IPS DF 6.9 (cell line): ENCODE results near the gene PUM1.

Experiments used
- DNase-seq: peaks from one replicate; pipeline ENCODE4 v3.0.0-alpha.2; 2013; ENCODE audit warnings: low read depth, low spot score
- H3K27ac ChIP-seq: one replicate; pipeline ENCODE4 v1.5.1; 2013; ENCODE audit warnings: low read length, control low read depth
- H3K27me3 ChIP-seq: 2 replicates; pipeline ENCODE4 v1.6.1; 2013; ENCODE audit warnings: mild to moderate bottlenecking, low read length; ENCODE audit not compliant: control insufficient read depth, insufficient read depth
- H3K36me3 ChIP-seq: 2 replicates; pipeline ENCODE4 v1.6.1; 2013; ENCODE audit warnings: low read length; ENCODE audit not compliant: control insufficient read depth, insufficient read depth
- H3K4me1 ChIP-seq: 2 replicates; pipeline ENCODE4 v1.6.1; 2013; ENCODE audit warnings: low read length; ENCODE audit not compliant: control insufficient read depth, insufficient read depth
- H3K4me3 ChIP-seq: 2 replicates; pipeline ENCODE4 v1.5.1; 2013; ENCODE audit warnings: mild to moderate bottlenecking, low read length
- H3K9me3 ChIP-seq: 2 replicates; pipeline ENCODE4 v1.6.1; 2013; ENCODE audit warnings: low read length, inconsistent platforms; ENCODE audit not compliant: control insufficient read depth, insufficient read depth
- WGBS: extraction: QIAGEN DNeasy Blood & Tissue Kit; methylation state at CpG from one replicate; pipeline ENCODE4 v1.1.7; 2013; ENCODE audit warnings: mixed read lengths, missing lambda C conversion rate; ENCODE audit not compliant: insufficient read length, insufficient coverage; 5-methylcytosine and 5-hydroxymethylcytosine counted together

Gene PUM1

GRCh38 chr1:30907481-30908315 lies 157.8 kb downstream of the PUM1 start:
- no peak overlapping the region for H3K27ac ChIP-seq
- H3K9me3 ChIP-seq, result no peaks in the 10 kb centered on the region
- DNase-seq, result no peak
- peaks cover 10% of the 10 kb centered on the region for H3K4me1 ChIP-seq
- H3K36me3 ChIP-seq, result no peaks in the 10 kb centered on the region
- peak overlapping the region; percentile 25; the same call in 1 of the 2 replicates for H3K4me3 ChIP-seq
- peaks cover 1% of the 10 kb centered on the region; the same call in 1 of the 2 replicates for H3K27me3 ChIP-seq
- WGBS, result no CpG with 5 or more reads among the region's 47 CpGs

- DNase-seq, result no peak
- Histone ChIP-seq H3K4me3 (no peak overlapping the region), H3K27me3 (peaks cover 1% of the 10 kb centered on the region; the same call in 1 of the 2 replicates), H3K4me1 (peaks cover 14% of the 10 kb centered on the region), H3K27ac (no peak overlapping the region), H3K9me3 (no peaks in the 10 kb centered on the region), H3K36me3 (no peaks in the 10 kb centered on the region)
- WGBS, result no CpG with 5 or more reads among the region's 9 CpGs
These were observed 158.7 kb downstream of the PUM1 start for GRCh38 chr1:30906631-30907441.

- DNase-seq, result no peak
- no CpG with 5 or more reads among the region's 9 CpGs for WGBS
- Histone ChIP-seq H3K27ac (no peak overlapping the region), H3K27me3 (peaks cover 1% of the 10 kb centered on the region; the same call in 1 of the 2 replicates), H3K4me1 (peaks cover 14% of the 10 kb centered on the region), H3K4me3 (no peak overlapping the region), H3K9me3 (no peaks in the 10 kb centered on the region), H3K36me3 (no peaks in the 10 kb centered on the region)
These were observed 159.4 kb downstream of the PUM1 start for GRCh38 chr1:30905916-30906620.

GRCh38 chr1:30905403-30905802 lies 160.1 kb downstream of the PUM1 start:
- Histone ChIP-seq H3K4me3 (no peak overlapping the region), H3K27ac (no peak overlapping the region), H3K36me3 (no peaks in the 10 kb centered on the region), H3K4me1 (peaks cover 15% of the 10 kb centered on the region), H3K27me3 (peaks cover 1% of the 10 kb centered on the region; the same call in 1 of the 2 replicates), H3K9me3 (no peaks in the 10 kb centered on the region)
- no peak for DNase-seq
- no CpG with 5 or more reads among the region's 1 CpG for WGBS

GRCh38 chr1:30904962-30905335 lies 160.6 kb downstream of the PUM1 start:
- WGBS, result no CpG with 5 or more reads among the region's 1 CpG
- DNase-seq, result no peak
- H3K27me3 ChIP-seq, result peaks cover 1% of the 10 kb centered on the region; the same call in 1 of the 2 replicates
- peaks cover 15% of the 10 kb centered on the region for H3K4me1 ChIP-seq
- no peaks in the 10 kb centered on the region for H3K9me3 ChIP-seq
- H3K27ac ChIP-seq, result no peak overlapping the region
- H3K4me3 ChIP-seq, result no peak overlapping the region
- no peaks in the 10 kb centered on the region for H3K36me3 ChIP-seq

- no peak overlapping the region for H3K27ac ChIP-seq
- WGBS, result no CpG with 5 or more reads among the region's 11 CpGs
- H3K4me3 ChIP-seq, result no peak overlapping the region
- peaks cover 1% of the 10 kb centered on the region; the same call in 1 of the 2 replicates for H3K27me3 ChIP-seq
- H3K4me1 ChIP-seq, result peaks cover 14% of the 10 kb centered on the region
- no peaks in the 10 kb centered on the region for H3K36me3 ChIP-seq
- H3K9me3 ChIP-seq, result no peaks in the 10 kb centered on the region
- no peak for DNase-seq
These were observed 161.1 kb downstream of the PUM1 start for GRCh38 chr1:30904191-30904961.

GRCh38 chr1:30903343-30904034 lies 162.0 kb downstream of the PUM1 start:
- no peaks in the 10 kb centered on the region for H3K36me3 ChIP-seq
- no peak overlapping the region for H3K4me3 ChIP-seq
- no peak for DNase-seq
- no peaks in the 10 kb centered on the region for H3K9me3 ChIP-seq
- no CpG with 5 or more reads among the region's 8 CpGs for WGBS
- H3K4me1 ChIP-seq, result peaks cover 10% of the 10 kb centered on the region
- peaks cover 1% of the 10 kb centered on the region; the same call in 1 of the 2 replicates for H3K27me3 ChIP-seq
- no peak overlapping the region for H3K27ac ChIP-seq

GRCh38 chr1:30902593-30903290 lies 162.8 kb downstream of the PUM1 start:
- WGBS, result no CpG with 5 or more reads among the region's 9 CpGs
- Histone ChIP-seq H3K36me3 (no peaks in the 10 kb centered on the region), H3K27ac (no peak overlapping the region), H3K4me1 (peaks cover 10% of the 10 kb centered on the region), H3K4me3 (no peak overlapping the region), H3K27me3 (peaks cover 1% of the 10 kb centered on the region; the same call in 1 of the 2 replicates), H3K9me3 (no peaks in the 10 kb centered on the region)
- DNase-seq, result no peak
